Immature natural killer cell (primary cell): ENCODE results near the gene TPM1. TPM values are rescaled to one million over a fixed set of nuclear protein-coding genes. Genes with fewer than 3 reads are reported as not detected.
"Not testable (repeated sequence)": the region's sequence is repeated elsewhere in the genome, so short reads cannot be mapped to it uniquely, and the experiment has no call there.

Experiments used
- DNase-seq, 3 donors: peaks; one replicate each; pipeline ENCODE4 v3.0.0; 2022; ENCODE audit warnings: mixed read lengths in 1 of 3
- H3K27ac Mint-ChIP-seq, 6 donors: one replicate each; pipeline ENCODE4 v1.8.0; 2020; ENCODE audit warnings: mixed read lengths in 6 of 6, mild to moderate bottlenecking in 5 of 6, inconsistent platforms in 4 of 6, moderate library complexity in 3 of 6
- H3K27me3 Mint-ChIP-seq, 3 donors: one replicate each; pipeline ENCODE4 v1.8.0; 2020 to 2021; ENCODE audit warnings: low read depth in 3 of 3, mild to moderate bottlenecking in 3 of 3, mixed read lengths in 3 of 3, moderate library complexity in 3 of 3, inconsistent platforms in 1 of 3
- H3K36me3 Mint-ChIP-seq, 3 donors: one replicate each; pipeline ENCODE4 v1.8.0; 2020; ENCODE audit warnings: mixed read lengths in 3 of 3, inconsistent platforms in 2 of 3, mild to moderate bottlenecking in 2 of 3
- H3K4me1 Mint-ChIP-seq, 2 donors: one replicate each; pipeline ENCODE4 v1.8.0; 2020; ENCODE audit warnings: inconsistent platforms in 2 of 2, mild to moderate bottlenecking in 2 of 2, mixed read lengths in 2 of 2, moderate library complexity in 1 of 2
- H3K4me3 Mint-ChIP-seq, 5 donors: one replicate each; pipeline ENCODE4 v1.8.0; 2020; ENCODE audit warnings: mild to moderate bottlenecking in 5 of 5, mixed read lengths in 5 of 5, inconsistent platforms in 3 of 5, moderate library complexity in 3 of 5
- H3K9me3 Mint-ChIP-seq, 6 donors: one replicate each; pipeline ENCODE4 v1.8.0; 2020; ENCODE audit warnings: mild to moderate bottlenecking in 6 of 6, mixed read lengths in 6 of 6, inconsistent platforms in 4 of 6, moderate library complexity in 3 of 6
- polyA plus RNA-seq, 3 donors: library from polyadenylated mRNA; unstranded; fragments of 300-500 nt; fragmentation: Illumina TruSeq; gene quantifications; one replicate each; pipeline ENCODE4 v1.2.3, GENCODE V29; 2021

The TPM1 gene
- polyA plus RNA-seq, 3 donors from 2014 or later, result 9.1 to 11.9 (median 9.2) TPM

- not testable (repeated sequence) for H3K36me3 Mint-ChIP-seq, H3K27me3 Mint-ChIP-seq, DNase-seq, H3K27ac Mint-ChIP-seq, H3K9me3 Mint-ChIP-seq, H3K4me3 Mint-ChIP-seq
- peaks cover 6 to 17% of the 10 kb centered on the region in 2 donors for H3K4me1 Mint-ChIP-seq
Observed at GRCh38 chr15:63099581-63099980, 57.0 kb downstream of the TPM1 start.

- peaks cover 9 to 17% of the 10 kb centered on the region in 2 donors for H3K4me1 Mint-ChIP-seq
- no peak overlapping the region for H3K4me3 Mint-ChIP-seq
- H3K9me3 Mint-ChIP-seq, result no peaks in the 10 kb centered on the region
Observed at GRCh38 chr15:63103416-63103815, 60.9 kb downstream of the TPM1 start.

GRCh38 chr15:63104727-63105126 is 62.2 kb downstream of the TPM1 start:
- peaks cover 0 to 13% (median 6%) of the 10 kb centered on the region in 3 donors for H3K27me3 Mint-ChIP-seq
- peak overlapping the region; percentile 65 to 82 (median 75) for H3K4me3 Mint-ChIP-seq
- no peaks in the 10 kb centered on the region for H3K9me3 Mint-ChIP-seq
- H3K27ac Mint-ChIP-seq, result peak overlapping the region; percentile 60 to 87 (median 80)
- H3K4me1 Mint-ChIP-seq, result peaks cover 9 to 17% of the 10 kb centered on the region in 2 donors
- DNase-seq, result no peak
- no peaks in the 10 kb centered on the region for H3K36me3 Mint-ChIP-seq

More at GRCh38 chr15:63103416-63103815, 60.9 kb downstream of the TPM1 start:
- no peak for DNase-seq
- Mint-ChIP-seq H3K36me3 (no peaks in the 10 kb centered on the region), H3K27me3 (peaks cover 0 to 12% (median 6%) of the 10 kb centered on the region in 3 donors), H3K27ac (no peak overlapping the region)

- Mint-ChIP-seq H3K4me1 (peaks cover 9 to 17% of the 10 kb centered on the region in 2 donors), H3K27me3 (peaks cover 0 to 13% (median 6%) of the 10 kb centered on the region in 3 donors), H3K4me3 (peak overlapping the region; percentile 65 to 82 (median 75)), H3K27ac (peak overlapping the region; percentile 60 to 87 (median 80))
- not testable (repeated sequence) for H3K36me3 Mint-ChIP-seq, H3K9me3 Mint-ChIP-seq
- DNase-seq, result peak; percentile 40 to 65 (median 53)
Observed at GRCh38 chr15:63105354-63105753, 62.8 kb downstream of the TPM1 start.

GRCh38 chr15:63107895-63108546 is 65.5 kb downstream of the TPM1 start:
- Mint-ChIP-seq H3K4me1 (peaks cover 9 to 17% of the 10 kb centered on the region in 2 donors), H3K4me3 (no peak overlapping the region), H3K27ac (no peak overlapping the region), H3K27me3 (peaks cover 0 to 11% (median 8%) of the 10 kb centered on the region in 3 donors), H3K9me3 (no peaks in the 10 kb centered on the region), H3K36me3 (no peaks in the 10 kb centered on the region)
- no peak for DNase-seq

- no peak for DNase-seq
- peaks cover 0 to 11% (median 8%) of the 10 kb centered on the region in 3 donors for H3K27me3 Mint-ChIP-seq
- H3K36me3 Mint-ChIP-seq, result no peaks in the 10 kb centered on the region
- no peaks in the 10 kb centered on the region for H3K9me3 Mint-ChIP-seq
- no peak overlapping the region for H3K4me3 Mint-ChIP-seq
- H3K27ac Mint-ChIP-seq, result no peak overlapping the region
- H3K4me1 Mint-ChIP-seq, result peaks cover 8 to 10% of the 10 kb centered on the region in 2 donors
Observed at GRCh38 chr15:63109498-63109897, 67.0 kb downstream of the TPM1 start.

- no peak for DNase-seq
- H3K27ac Mint-ChIP-seq, result no peak overlapping the region
- H3K36me3 Mint-ChIP-seq, result no peaks in the 10 kb centered on the region
- peaks cover 0 to 8% (median 8%) of the 10 kb centered on the region in 3 donors for H3K27me3 Mint-ChIP-seq
- no peak overlapping the region for H3K4me3 Mint-ChIP-seq
- H3K9me3 Mint-ChIP-seq, result no peaks in the 10 kb centered on the region
- H3K4me1 Mint-ChIP-seq, result peaks cover 4 to 6% of the 10 kb centered on the region in 2 donors
Observed at GRCh38 chr15:63109920-63110319, 67.4 kb downstream of the TPM1 start.

- no peak overlapping the region for H3K4me3 Mint-ChIP-seq
- no peaks in the 10 kb centered on the region for H3K9me3 Mint-ChIP-seq
Observed at GRCh38 chr15:63110428-63111026, 68.0 kb downstream of the TPM1 start.

GRCh38 chr15:63111481-63111880 is 68.9 kb downstream of the TPM1 start:
- Mint-ChIP-seq H3K9me3 (no peaks in the 10 kb centered on the region), H3K36me3 (no peaks in the 10 kb centered on the region)

More at GRCh38 chr15:63110428-63111026, 68.0 kb downstream of the TPM1 start:
- Mint-ChIP-seq H3K27me3 (peaks cover 0 to 3% (median 2%) of the 10 kb centered on the region in 3 donors), H3K27ac (no peak overlapping the region), H3K4me1 (no peaks in the 10 kb centered on the region), H3K36me3 (no peaks in the 10 kb centered on the region)
- DNase-seq, result no peak

GRCh38 chr15:63112871-63113270 is 70.3 kb downstream of the TPM1 start:
- Mint-ChIP-seq H3K27ac (no peak overlapping the region), H3K4me1 (no peaks in the 10 kb centered on the region), H3K4me3 (no peak overlapping the region), H3K9me3 (no peaks in the 10 kb centered on the region), H3K27me3 (peaks cover 0 to 2% (median 1%) of the 10 kb centered on the region in 3 donors), H3K36me3 (no peaks in the 10 kb centered on the region)
- no peak for DNase-seq

More at GRCh38 chr15:63111481-63111880, 68.9 kb downstream of the TPM1 start:
- no peaks in the 10 kb centered on the region for H3K4me1 Mint-ChIP-seq
- H3K27ac Mint-ChIP-seq, result no peak overlapping the region
- DNase-seq, result no peak
- H3K4me3 Mint-ChIP-seq, result no peak overlapping the region
- H3K27me3 Mint-ChIP-seq, result peaks cover 0 to 2% (median 1%) of the 10 kb centered on the region in 3 donors

- Mint-ChIP-seq H3K4me3 (no peak overlapping the region), H3K27ac (no peak overlapping the region), H3K9me3 (peaks cover 0 to 5% (median 4%) of the 10 kb centered on the region in 6 donors), H3K4me1 (no peaks in the 10 kb centered on the region), H3K36me3 (peaks cover 0 to 3% (median 2%) of the 10 kb centered on the region in 3 donors), H3K27me3 (peaks cover 0 to 1% (median 0%) of the 10 kb centered on the region in 3 donors)
- DNase-seq, result no peak
Observed at GRCh38 chr15:63114465-63114864, 71.9 kb downstream of the TPM1 start.

Other genes starting within 250 kb of the TPM1 start
- 10 to 100 TPM; 11.3 to 11.7 (median 11.5) TPM for gene LACTB, start 79.1 kb downstream of the TPM1 start, polyA plus RNA-seq
- 100 to 1,000 TPM; 135 to 198 (median 154) TPM for gene RPS27L, start 114.7 kb downstream of the TPM1 start, polyA plus RNA-seq
- gene RAB8B, start 146.9 kb downstream of the TPM1 start, polyA plus RNA-seq, result 100 to 1,000 TPM in 1 of 3 donors, 10 to 100 TPM in 2; 64.6 to 123 (median 79.7) TPM
- gene APH1B, start 234.9 kb downstream of the TPM1 start, polyA plus RNA-seq, result 1 to 10 TPM; 4.8 to 7.8 (median 5.7) TPM